Liver (tissue), 9 donors: ENCODE data around the gene MNAT1. TPM values are rescaled to one million over a fixed set of nuclear protein-coding genes. Genes with fewer than 3 reads are reported as not detected.
A peak's percentile ranks its signal among the peaks of the same experiment; 100 is the strongest.

Source experiments
- DNase-seq: peaks from one replicate; pipeline ENCODE4 v3.0.0-alpha.2; 2017; ENCODE audit warnings: low spot score
- H3K27ac ChIP-seq, 2 donors: one replicate each; pipeline ENCODE4 v1.7.0; 2013; ENCODE audit warnings: inconsistent platforms in 2 of 2, low read length in 2 of 2, control low read depth in 1 of 2, low read depth in 1 of 2, mild to moderate bottlenecking in 1 of 2
- H3K27me3 ChIP-seq, 4 donors: one replicate each; pipeline versions ENCODE4 v1.6.1 to v1.7.0; 2013; ENCODE audit warnings: low read length in 3 of 4, inconsistent platforms in 1 of 4, mild to moderate bottlenecking in 1 of 4, moderate library complexity in 1 of 4; ENCODE audit not compliant: control insufficient read depth in 4 of 4, insufficient read depth in 4 of 4
- H3K36me3 ChIP-seq, 4 donors: one replicate each; pipeline versions ENCODE4 v1.6.1 to v1.7.0; 2013; ENCODE audit warnings: low read length in 3 of 4, mild to moderate bottlenecking in 3 of 4, low read depth in 1 of 4, moderate library complexity in 1 of 4; ENCODE audit not compliant: control insufficient read depth in 4 of 4, insufficient read depth in 3 of 4
- H3K4me1 ChIP-seq, 4 donors: one replicate each; pipeline versions ENCODE4 v1.6.1 to v1.7.0; 2013; ENCODE audit warnings: low read length in 3 of 4, mild to moderate bottlenecking in 3 of 4, moderate library complexity in 1 of 4; ENCODE audit not compliant: control insufficient read depth in 4 of 4, insufficient read depth in 4 of 4
- H3K4me3 ChIP-seq, 3 donors: one replicate each; pipeline versions ENCODE4 v1.6.1 to v1.7.0; 2013; ENCODE audit warnings: low read length in 3 of 3, control low read depth in 1 of 3, low read depth in 1 of 3, mild to moderate bottlenecking in 1 of 3
- H3K9ac ChIP-seq, 2 donors: one replicate each; pipeline ENCODE4 v1.7.0; 2013; ENCODE audit warnings: low read length in 2 of 2, mild to moderate bottlenecking in 2 of 2, moderate library complexity in 2 of 2, control low read depth in 1 of 2, low read depth in 1 of 2
- H3K9me3 ChIP-seq, 4 donors: one replicate each; pipeline versions ENCODE4 v1.6.1 to v1.7.0; 2013; ENCODE audit warnings: low read length in 3 of 4; ENCODE audit not compliant: control insufficient read depth in 4 of 4
- ATF3 ChIP-seq: IDR thresholded peaks from 2 replicates; pipeline ENCODE4 v1.6.1; 2016; ENCODE audit warnings: antibody characterized with exemption
- CTCF ChIP-seq: fragments of 150-350 bp; IDR thresholded peaks from 2 replicates; pipeline ENCODE4 v1.5.1; 2017; ENCODE audit warnings: improper control_type of control experiment, low read depth, low read length; ENCODE audit not compliant: missing input control
- EGR1 ChIP-seq, 2 donors: IDR thresholded peaks; 2 replicates each; pipeline ENCODE4 v1.6.1; 2016 to 2018; ENCODE audit warnings: antibody characterized with exemption in 2 of 2, low read depth in 2 of 2
- FOXA1 ChIP-seq: IDR thresholded peaks from 2 replicates; pipeline ENCODE4 v1.6.1; 2016; ENCODE audit warnings: antibody characterized with exemption
- FOXA2 ChIP-seq: IDR thresholded peaks from 2 replicates; pipeline ENCODE4 v1.6.1; 2016; ENCODE audit warnings: antibody characterized with exemption
- HNF4A ChIP-seq, 2 donors: conservative IDR thresholded peaks; 2 replicates each; pipeline ENCODE4 v1.6.1; 2016; ENCODE audit warnings: antibody characterized with exemption in 2 of 2, mild to moderate bottlenecking in 2 of 2
- HNF4G ChIP-seq: IDR thresholded peaks from 2 replicates; pipeline ENCODE4 v1.6.1; 2016; ENCODE audit warnings: antibody characterized with exemption
- JUND ChIP-seq, 2 donors: IDR thresholded peaks; 2 replicates each; pipeline ENCODE4 v1.6.1; 2016; ENCODE audit warnings: antibody characterized with exemption in 2 of 2
- NR2F2 ChIP-seq: IDR thresholded peaks from 2 replicates; pipeline ENCODE4 v1.6.1; 2016; ENCODE audit warnings: antibody characterized with exemption
- RAD21 ChIP-seq, 2 donors: IDR thresholded peaks; 2 replicates each; pipeline ENCODE4 v1.6.1; 2016; ENCODE audit warnings: antibody characterized with exemption in 2 of 2, mild to moderate bottlenecking in 2 of 2
- RXRA ChIP-seq, 2 donors: IDR thresholded peaks; 2 replicates each; pipeline ENCODE4 v1.6.1; 2017 to 2018; ENCODE audit warnings: antibody characterized with exemption in 2 of 2, mild to moderate bottlenecking in 1 of 2
- SP1 ChIP-seq: IDR thresholded peaks from 2 replicates; pipeline ENCODE4 v1.6.1; 2018; ENCODE audit warnings: antibody characterized with exemption, mild to moderate bottlenecking
- TAF1 ChIP-seq: conservative IDR thresholded peaks from 2 replicates; pipeline ENCODE4 v1.6.1; 2016; ENCODE audit warnings: antibody characterized with exemption, mild to moderate bottlenecking
- YY1 ChIP-seq: IDR thresholded peaks from 2 replicates; pipeline ENCODE4 v1.6.1; 2016; ENCODE audit warnings: antibody characterized with exemption, mild to moderate bottlenecking
- WGBS: extraction: QIAGEN DNeasy Blood & Tissue Kit; methylation state at CpG from one replicate; pipeline ENCODE4 v1.1.7; 2013; 5-methylcytosine and 5-hydroxymethylcytosine counted together
- polyA plus RNA-seq, 2 donors: library from polyadenylated mRNA; stranded (reverse) in 1 of 2; unstranded in 1 of 2; fragments of 200-250 nt in 1 of 2; fragments of >200 nt in 1 of 2; fragmentation: Nextera tagmentation in 1 of 2; extraction: Ambion mirVana in 1 of 2; gene quantifications; one replicate each; pipeline versions ENCODE4 v1.2.1 to v1.2.3, GENCODE V29; 2013 to 2015
- total RNA-seq, 2 donors: library from RNA; depleted of rRNA; stranded (reverse); fragments of >200 nt; gene quantifications; one replicate each; pipeline ENCODE4 v1.2.3, GENCODE V29; 2014
- TF ChIP-seq, protein P1 (sequence below): IDR thresholded peaks from 2 replicates; pipeline ENCODE4 v1.6.1; 2016; ENCODE audit warnings: antibody characterized with exemption, mild to moderate bottlenecking
- TF ChIP-seq, protein P2 (sequence below): IDR thresholded peaks from 2 replicates; pipeline ENCODE4 v1.6.1; 2016; ENCODE audit warnings: antibody characterized with exemption
- TF ChIP-seq, protein P3 (sequence below): IDR thresholded peaks from 2 replicates; pipeline ENCODE4 v1.6.1; 2016; ENCODE audit warnings: antibody characterized with exemption
- donor health status: healthy.
- donor health status: healthy.
- donor health status: healthy.
- donor health status: healthy.
- donor health status: healthy.

MNAT1 gene
- total and polyA plus RNA-seq, 4 donors = 8.9 to 18.5 (median 14.6) TPM

GRCh38 chr14:60958146-60958545 is 223.6 kb downstream of the MNAT1 start:
- Histone ChIP-seq H3K4me3 (peak overlapping the region in 1 of 3 donors; percentile 6), H3K9me3 (peaks cover 0 to 30% (median 13%) of the 10 kb centered on the region in 4 donors), H3K4me1 (no peaks in the 10 kb centered on the region), H3K9ac (no peak overlapping the region), H3K36me3 (peaks cover 0 to 3% (median under 1%) of the 10 kb centered on the region in 4 donors), H3K27me3 (no peaks in the 10 kb centered on the region), H3K27ac (no peak overlapping the region)
- TF ChIP-seq SP1 (no peak), RAD21 (IDR thresholded peaks at IDR 0.05) (no peak), JUND (IDR thresholded peaks at IDR 0.05) (no peak)
- DNase-seq = no peak

DNA sequence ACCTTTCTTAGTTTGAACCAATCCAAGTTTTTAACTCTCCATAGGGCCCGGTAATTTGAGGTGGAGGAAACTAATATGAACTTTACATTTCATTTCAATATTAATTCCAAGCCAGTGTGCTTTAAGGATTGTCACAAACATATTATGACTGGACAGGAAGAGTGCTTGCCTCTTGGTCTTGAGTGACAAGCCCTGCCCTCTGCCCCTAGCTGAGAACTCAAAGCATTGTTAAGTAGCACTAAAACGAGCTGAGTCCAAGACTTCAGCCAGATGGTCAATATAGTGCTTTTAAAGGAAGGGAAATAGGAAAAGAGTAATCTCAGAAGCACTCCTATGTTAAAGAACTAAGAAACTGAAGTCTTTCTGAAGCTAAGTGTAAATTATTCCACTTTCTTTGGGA is 229.2 kb downstream of the MNAT1 start:
- Histone ChIP-seq H3K4me3 (no peak overlapping the region), H3K27ac (no peak overlapping the region), H3K9ac (no peak overlapping the region), H3K36me3 (peaks cover 0 to 2% (median 0%) of the 10 kb centered on the region in 4 donors), H3K4me1 (no peaks in the 10 kb centered on the region), H3K27me3 (no peaks in the 10 kb centered on the region), H3K9me3 (peaks cover 0 to 7% (median 5%) of the 10 kb centered on the region in 4 donors)
- TF ChIP-seq HNF4G = no peak
- no peak for TF ChIP-seq NR2F2
- TF ChIP-seq, protein P1, sequence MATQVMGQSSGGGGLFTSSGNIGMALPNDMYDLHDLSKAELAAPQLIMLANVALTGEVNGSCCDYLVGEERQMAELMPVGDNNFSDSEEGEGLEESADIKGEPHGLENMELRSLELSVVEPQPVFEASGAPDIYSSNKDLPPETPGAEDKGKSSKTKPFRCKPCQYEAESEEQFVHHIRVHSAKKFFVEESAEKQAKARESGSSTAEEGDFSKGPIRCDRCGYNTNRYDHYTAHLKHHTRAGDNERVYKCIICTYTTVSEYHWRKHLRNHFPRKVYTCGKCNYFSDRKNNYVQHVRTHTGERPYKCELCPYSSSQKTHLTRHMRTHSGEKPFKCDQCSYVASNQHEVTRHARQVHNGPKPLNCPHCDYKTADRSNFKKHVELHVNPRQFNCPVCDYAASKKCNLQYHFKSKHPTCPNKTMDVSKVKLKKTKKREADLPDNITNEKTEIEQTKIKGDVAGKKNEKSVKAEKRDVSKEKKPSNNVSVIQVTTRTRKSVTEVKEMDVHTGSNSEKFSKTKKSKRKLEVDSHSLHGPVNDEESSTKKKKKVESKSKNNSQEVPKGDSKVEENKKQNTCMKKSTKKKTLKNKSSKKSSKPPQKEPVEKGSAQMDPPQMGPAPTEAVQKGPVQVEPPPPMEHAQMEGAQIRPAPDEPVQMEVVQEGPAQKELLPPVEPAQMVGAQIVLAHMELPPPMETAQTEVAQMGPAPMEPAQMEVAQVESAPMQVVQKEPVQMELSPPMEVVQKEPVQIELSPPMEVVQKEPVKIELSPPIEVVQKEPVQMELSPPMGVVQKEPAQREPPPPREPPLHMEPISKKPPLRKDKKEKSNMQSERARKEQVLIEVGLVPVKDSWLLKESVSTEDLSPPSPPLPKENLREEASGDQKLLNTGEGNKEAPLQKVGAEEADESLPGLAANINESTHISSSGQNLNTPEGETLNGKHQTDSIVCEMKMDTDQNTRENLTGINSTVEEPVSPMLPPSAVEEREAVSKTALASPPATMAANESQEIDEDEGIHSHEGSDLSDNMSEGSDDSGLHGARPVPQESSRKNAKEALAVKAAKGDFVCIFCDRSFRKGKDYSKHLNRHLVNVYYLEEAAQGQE = no peak
- TF ChIP-seq TAF1 = no peak
- TF ChIP-seq FOXA1 = no peak
- no peak for TF ChIP-seq ATF3
- TF ChIP-seq HNF4A (conservative IDR thresholded peaks at IDR 0.05) = no peak
- TF ChIP-seq, protein P2, sequence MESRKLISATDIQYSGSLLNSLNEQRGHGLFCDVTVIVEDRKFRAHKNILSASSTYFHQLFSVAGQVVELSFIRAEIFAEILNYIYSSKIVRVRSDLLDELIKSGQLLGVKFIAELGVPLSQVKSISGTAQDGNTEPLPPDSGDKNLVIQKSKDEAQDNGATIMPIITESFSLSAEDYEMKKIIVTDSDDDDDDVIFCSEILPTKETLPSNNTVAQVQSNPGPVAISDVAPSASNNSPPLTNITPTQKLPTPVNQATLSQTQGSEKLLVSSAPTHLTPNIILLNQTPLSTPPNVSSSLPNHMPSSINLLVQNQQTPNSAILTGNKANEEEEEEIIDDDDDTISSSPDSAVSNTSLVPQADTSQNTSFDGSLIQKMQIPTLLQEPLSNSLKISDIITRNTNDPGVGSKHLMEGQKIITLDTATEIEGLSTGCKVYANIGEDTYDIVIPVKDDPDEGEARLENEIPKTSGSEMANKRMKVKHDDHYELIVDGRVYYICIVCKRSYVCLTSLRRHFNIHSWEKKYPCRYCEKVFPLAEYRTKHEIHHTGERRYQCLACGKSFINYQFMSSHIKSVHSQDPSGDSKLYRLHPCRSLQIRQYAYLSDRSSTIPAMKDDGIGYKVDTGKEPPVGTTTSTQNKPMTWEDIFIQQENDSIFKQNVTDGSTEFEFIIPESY = no peak
- TF ChIP-seq FOXA2 = no peak
- TF ChIP-seq JUND (IDR thresholded peaks at IDR 0.05) = no peak
- no peak for TF ChIP-seq RXRA (IDR thresholded peaks at IDR 0.05)
- no peak for TF ChIP-seq YY1
- TF ChIP-seq, protein P3, sequence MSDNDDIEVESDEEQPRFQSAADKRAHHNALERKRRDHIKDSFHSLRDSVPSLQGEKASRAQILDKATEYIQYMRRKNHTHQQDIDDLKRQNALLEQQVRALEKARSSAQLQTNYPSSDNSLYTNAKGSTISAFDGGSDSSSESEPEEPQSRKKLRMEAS = no peak
- TF ChIP-seq CTCF = no peak
- TF ChIP-seq EGR1 (IDR thresholded peaks at IDR 0.05; ENCODE audit: low read depth in 2 of 2) = no peak
- DNase-seq = no peak
- WGBS = 63% methylated on average over 2 of the region's 2 CpGs
